AML-193 (cell line): ENCODE measurements around the gene SERAC1.

ENCODE experiments used
- DNase-seq, 2 experiments: peaks; one replicate each; lab custom pipeline; 2025; lab: John Stamatoyannopoulos, UW

Gene SERAC1

DNA sequence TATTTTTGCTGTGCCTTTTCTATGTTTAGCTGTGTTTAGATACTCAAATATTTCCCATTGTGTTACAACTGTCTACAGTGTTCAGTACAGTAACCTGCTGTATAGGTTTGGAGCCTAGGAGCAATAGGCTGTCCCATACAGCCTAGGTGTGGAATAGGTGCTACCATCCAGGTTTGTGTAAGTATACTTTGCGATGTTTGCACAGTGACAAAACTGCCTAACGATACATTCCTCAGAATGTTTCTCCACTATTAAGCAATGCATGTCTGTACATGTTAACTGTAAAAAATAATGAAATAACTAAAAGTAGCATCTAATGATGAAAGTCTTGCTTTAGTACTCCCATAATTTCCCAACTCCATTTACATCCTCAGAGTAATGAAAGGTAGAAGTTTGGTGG is 46.0 kb downstream of the SERAC1 start:
- DNase-seq = no peak

DNA sequence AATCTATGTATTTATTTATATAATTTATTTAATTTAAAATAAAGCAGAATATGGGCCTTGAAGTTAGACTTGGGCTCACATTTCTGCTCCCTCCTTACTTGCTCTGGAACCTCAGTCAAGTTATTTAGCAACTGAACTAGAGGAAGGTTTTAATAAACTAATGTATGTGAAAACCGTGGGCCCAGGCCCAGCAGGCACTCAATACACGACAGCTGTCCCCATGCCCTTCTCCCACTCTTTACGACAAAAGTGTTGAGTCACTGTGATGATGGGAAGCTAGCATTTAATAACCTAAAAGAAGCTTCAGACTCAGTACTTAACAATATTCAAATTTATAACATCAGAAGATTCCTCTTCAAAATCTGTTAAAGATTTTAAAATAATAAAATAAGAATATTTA is 46.7 kb downstream of the SERAC1 start:
- DNase-seq = no peak

DNA sequence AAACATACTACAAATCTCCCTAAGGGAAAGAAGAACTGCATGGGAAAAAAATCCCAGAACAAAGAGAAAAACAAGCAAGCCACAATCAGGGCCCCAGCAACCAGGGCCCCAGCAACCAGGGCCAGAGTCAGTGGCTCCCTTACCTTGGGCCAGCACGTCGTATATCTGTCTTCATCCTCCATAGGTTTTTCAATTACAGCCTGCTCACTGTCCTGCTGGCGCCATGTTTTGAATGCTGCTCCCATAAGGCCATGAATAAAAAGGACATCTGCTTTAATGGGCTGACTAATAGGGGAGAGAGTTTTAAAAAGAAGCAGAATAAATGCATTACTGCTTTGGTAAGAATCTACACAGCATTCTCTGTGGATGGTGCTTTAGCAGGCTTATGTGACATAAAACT is 49.2 kb downstream of the SERAC1 start:
- no peak for DNase-seq

DNA sequence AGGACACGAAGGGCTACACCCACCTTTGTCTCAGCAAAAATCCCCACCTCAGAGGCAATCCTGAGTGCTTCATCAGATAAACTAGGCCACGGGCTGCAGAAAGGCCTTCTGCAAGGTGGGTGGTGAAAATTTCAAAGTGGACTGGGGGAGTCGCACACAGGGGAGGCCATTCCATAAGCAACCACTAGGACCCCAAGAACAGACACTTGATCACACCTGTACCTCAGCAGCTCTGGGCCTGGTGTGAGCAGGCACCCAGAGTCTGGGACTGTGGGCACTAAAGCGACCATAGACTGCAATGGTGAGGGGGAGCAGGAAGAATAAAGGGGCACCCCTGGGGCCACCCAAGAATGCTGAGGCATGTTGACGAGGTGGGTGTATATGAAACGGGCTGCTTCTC is 52.6 kb downstream of the SERAC1 start:
- DNase-seq = no peak

DNA sequence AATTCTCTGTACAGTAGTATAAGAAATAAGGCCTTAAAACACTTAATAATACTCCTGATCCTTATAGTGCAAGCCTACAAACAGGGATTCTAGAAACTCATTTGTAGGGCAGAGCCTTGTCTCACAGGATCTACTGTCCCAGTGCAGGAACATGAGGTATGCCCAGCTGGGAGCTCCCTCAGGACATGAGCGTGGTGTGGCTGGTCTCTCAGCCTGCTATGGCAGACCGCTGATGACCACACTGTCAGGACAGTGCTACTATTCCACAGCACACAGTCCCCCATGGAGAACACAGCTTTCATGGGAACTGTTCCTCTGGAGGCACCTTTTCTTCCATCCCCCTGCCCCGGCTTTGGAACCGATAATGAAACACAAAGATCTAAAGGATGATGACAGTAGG is 53.0 kb downstream of the SERAC1 start:
- DNase-seq = no peak

DNA sequence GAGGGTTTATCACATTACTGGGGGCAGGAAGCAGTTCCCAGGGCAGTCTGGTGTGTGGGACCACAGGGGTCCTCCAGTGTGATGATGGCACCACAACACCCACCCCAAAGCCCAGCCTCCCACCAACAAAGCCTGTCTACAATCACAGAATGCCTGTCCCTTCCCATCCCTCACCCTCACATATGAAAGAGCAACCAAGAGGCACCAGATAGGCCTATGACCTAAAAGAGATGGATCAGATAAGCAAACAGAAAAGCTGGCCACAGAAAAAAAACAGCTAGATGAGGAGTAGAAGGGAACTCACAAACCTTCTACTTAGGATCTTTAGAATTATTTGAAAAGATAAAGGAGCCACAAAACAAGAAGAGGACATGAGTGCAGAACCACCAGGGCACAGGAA is 54.3 kb downstream of the SERAC1 start:
- no peak for DNase-seq

DNA sequence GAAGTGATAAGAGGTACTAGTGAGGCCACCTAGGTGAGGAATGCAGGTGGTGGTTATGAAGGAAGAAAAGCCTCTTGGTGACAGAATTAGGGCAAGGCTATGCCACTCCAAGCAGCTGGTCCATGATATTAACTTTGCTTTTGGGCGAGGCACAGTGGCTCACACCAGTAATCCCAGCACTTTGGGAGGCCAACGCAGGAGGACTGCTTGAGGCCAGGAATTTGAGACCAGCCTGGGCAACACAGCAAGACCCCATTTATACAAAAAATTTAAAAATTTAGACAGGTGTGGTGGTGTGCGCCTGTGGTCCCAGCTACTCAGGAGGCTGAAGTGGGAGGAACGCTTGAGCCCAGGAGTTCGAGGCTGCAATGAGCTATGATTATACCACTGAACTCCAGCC is 56.1 kb downstream of the SERAC1 start:
- no peak for DNase-seq

DNA sequence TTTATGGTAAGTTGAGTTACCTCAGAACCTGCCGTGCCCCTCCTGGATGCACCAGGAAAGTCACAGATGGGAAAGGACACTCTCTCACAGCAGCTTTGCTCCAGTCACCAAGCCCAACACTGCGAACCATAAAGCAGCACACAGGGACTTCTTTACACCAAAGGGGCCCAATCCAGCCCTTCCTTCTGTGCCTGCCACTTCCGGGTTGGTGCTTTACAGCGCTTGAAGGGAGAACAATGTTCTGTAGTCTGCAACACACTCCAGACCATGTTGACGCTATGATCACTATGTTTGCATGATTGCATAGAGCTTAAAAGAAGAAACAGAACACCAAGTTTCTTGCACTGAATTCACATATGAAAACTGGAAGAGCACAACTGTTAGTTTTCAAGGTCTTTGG is 57.1 kb downstream of the SERAC1 start:
- no peak for DNase-seq

DNA sequence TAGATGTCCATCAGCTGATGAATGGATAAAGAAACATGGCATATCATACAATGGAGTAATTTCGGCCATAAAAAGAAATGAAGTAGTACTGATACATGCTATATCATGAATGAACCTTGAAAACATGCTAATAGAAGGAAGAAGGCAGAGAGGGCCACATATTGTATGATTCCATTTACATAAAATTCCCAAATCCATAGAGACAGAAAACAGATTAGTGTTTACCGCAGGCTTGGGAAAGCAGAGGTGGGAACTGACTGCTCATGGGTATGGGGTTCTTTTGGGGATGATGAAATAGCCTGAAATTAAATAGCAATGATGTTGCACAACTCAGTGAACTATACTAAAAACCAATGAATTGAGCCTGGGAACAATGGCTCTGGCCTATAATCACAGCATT is 58.3 kb downstream of the SERAC1 start:
- DNase-seq = peak; percentile 25 to 39

DNA sequence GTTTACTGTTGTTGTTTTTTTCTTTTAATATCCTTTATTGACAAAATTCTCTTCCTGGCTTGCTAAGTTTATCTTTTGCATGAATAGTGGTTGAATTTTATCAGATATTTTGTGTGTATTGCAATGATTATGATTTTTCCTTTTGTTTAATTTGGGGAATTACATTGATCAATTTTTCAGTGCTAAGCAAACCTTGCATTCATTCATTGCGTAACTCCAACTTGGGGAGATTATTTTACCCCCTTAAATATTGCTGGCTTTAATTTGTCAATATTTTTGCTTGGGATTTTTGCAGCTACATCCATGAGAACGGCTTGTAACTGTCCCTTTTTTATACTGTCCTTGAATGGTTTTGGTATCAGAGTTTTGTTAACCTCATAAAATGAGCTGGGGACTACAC is 63.4 kb downstream of the SERAC1 start:
- no peak for DNase-seq

DNA sequence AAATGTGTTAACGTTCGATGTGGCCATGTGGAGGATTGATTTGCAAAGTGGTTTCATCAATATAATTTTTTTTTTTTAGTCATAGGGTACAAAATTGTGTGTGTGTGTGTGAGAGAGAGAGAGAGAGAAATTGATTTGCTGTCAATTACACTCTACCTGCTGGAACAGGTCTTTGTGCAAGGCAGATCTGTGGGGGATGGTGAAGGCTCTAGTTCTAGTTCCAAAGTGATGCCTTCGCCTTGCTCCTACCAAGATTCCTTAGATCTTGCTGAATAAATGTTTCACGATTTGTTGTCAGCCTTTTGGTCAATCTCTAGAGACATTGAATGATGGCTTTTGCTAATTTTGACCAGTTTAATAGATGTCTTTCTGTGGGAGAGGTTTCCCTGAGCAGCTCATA is 64.8 kb downstream of the SERAC1 start:
- DNase-seq = no peak

DNA sequence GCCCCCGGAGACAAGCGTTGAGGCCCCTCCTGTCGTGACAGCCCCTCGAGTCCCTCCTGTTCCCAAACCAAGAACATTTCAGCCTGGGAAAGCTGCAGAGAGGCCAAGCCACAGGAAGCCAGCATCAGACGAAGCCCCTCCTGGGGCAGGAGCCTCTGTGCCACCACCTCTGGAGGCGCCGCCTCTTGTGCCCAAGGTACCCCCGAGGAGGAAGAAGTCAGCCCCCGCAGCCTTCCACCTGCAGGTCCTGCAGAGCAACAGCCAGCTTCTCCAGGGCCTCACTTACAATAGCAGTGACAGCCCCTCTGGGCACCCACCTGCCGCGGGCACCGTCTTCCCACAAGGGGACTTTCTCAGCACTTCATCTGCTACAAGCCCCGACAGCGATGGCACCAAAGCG is 72.4 kb downstream of the SERAC1 start:
- no peak for DNase-seq

DNA sequence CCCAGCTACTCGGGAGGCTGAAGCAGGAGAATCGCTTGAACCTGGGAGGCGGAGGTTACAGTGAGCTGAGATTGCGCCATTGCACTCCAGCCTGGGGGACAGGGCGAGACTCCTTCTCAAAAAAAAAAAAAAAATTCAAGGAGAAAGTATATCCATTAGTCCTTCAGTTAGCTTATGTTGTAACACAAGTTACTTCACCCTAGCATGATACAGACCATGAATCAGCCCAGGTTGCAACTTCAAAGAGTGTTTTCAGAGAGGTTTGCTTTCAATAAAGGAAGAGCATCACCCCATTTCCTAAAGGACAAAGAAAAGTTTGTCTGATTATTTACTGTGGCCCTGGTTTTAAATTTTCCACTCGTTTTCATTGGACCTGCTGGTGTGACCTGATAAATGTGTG is 73.0 kb downstream of the SERAC1 start:
- peak; percentile 20 to 33 for DNase-seq

DNA sequence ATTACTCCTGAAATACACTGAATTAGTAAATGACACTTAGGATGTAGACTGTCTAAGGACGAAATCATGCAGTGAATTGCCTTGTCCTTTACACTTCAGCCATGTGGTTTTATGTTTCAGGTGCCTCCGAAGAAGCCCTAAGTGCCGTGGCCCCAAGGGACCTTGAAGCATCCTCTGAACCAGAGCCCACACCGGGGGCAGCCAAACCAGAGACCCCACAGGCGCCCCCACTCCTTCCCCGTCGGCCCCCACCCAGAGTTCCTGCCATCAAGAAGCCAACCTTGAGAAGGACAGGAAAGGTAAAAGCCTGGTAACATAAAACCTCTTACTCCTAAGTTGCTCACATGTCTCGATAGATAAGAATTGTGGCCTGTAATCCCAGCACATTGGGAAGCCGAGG is 75.3 kb downstream of the SERAC1 start:
- no peak for DNase-seq

DNA sequence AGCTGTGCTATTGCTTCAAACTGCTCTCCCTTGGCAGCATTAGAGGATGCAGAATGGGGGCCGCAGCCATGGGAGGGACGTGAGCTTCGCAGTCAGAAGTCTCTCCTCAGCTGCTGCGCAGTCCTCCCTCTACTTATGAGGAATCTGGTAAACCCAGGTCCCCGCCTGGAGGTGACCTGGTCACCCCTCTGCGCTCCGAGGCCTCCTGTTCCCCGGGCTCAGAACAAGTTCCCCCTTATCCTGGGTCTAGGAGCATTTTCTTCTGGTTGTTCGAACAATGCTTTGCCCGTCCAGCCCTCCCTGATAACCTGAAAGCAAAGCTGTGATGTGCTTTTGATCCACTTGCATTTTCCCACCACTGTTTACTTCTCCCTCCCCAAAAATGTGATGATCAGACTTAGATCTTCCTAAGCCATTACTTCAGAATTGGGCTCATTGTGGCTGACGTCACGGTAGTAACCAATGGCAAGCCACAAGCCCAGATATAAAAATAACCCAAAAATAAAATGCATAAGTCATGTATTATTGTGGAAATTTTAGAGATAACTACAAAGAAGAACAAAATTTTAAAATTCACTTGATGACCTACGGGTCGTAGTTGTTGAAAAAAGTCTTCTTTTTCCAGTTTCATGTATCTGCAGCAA is 80.7 kb downstream of the SERAC1 start:
- no peak for DNase-seq

DNA sequence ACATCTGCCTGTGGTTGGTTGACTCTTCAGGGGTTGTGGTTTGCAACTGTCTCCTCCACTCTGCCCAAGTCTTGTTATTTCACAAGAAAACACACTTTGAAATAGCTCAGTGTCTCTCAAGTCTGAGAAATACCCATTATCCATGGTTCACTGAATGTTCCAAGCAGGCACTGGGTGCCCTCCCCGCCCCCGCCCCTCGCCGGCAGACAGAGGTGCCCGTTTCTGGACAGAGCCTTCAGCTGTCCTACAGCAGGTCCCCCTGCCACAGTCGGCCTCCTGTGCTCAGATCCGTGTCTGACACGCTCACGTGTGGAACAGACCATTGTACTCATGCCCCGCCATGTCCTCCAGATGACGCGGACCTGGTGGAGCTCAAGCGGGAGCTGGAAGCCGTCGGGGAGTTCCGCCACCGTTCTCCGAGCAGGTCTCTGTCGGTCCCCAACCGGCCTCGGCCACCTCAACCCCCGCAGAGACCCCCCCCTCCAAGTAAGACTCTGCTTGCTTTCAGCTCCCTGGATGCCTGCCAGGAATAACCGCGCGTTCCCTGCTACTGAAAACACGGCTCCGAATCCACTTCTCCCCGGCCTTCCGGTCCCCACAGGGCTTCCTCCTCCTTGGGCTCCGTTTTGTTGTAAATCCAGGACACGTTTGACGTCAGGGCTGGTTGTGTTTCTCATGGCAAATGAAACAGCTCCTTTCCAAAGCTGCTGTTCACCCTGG is 81.4 kb downstream of the SERAC1 start:
- DNase-seq = peak; percentile 80 to 90

DNA sequence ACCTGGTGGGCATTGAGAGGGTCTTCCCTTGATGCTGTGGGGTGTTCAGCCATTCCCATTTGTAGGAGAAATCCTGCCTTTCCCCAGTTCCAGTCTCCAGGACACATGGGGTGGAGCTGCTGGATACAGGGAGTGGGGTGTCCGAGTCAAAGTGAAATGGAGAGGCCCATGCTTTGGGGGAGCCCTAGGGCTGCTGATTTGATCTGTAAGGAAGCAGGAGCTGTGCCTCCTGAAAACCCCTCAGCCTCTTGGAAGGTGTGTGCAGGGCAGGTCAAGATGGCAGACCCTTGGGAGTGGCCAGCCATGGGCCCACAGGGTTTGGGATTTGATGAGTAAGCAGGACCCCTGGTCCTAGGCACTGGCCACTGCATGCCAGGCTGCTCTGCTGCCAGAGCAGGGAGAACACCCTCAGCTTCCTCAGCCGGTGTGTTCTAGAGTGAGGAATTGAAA is 82.0 kb downstream of the SERAC1 start:
- no peak for DNase-seq

DNA sequence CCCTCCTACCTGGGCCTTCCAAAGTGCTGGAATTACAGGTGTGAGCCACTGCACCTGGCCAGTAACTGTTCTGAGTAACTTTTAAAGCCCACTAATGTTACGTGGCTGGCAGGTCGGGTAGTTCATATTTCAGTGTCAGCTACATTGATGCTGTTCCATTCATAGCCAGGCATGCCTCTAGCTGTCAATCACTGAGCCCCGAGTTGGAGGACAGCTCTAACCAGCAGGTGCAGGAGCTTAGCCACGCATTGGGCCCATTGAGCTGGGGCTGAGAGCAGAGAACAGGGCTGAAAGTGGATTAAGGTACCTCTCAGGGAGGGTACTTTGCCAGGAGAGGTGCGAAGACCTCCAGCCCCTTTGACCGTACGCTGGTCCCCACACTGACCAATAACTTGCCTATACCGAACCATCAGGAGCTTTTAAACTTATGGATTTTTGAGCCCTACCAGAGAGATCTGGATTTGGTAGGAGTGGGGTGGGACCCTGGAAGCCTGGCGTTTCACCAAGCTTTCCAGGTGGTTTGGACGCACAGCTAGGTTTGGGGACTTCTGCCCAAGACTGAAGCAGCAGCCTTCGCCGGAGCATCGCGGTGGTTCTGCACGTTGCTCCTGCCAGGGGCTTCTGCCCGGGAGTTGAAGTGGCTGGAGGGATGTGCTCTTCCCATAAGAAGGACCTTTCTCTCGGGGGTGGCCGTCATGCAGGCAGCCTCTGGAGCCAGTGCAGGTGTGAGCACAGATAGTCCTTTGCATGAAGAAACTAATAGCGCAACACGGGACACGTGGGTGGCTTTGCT is 82.6 kb downstream of the SERAC1 start:
- no peak for DNase-seq

DNA sequence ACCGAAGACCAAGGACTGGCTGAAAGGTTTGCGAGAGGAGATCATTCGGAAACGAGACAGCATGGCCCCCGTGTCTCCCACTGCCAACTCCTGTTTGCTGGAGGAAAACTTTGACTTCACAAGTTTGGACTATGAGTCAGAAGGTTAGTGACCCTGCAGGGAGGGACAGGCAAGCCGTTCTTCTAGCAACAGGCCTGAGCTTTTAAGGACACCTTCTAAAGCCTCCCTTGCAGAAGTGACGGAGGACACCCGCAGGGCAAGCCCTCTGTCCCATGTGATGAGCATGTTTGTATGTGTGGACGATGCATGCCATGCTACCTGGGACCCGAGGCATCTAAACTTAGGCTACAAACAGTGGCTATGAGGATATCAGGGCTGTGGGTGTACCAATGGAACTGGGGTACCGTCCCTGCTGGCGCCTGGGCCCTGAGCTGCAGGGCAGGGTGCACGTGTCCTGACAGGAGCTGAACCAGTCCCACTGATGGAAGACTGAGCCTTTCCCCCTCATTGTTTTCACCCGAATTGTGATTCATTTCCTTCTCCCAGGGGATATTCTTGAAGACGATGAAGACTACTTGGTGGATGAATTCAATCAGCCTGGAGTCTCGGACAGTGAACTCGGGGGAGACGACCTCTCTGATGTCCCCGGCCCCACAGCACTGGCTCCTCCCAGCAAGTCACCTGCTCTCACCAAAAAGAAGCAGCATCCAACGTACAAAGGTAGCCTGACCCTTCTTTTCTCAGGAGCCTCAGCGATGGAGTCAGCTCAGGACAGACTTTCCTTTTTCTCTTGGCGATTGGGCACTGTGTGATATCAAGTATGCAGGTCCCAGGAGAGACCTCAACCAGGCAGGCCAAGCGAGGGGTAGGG is 84.4 kb downstream of the SERAC1 start:
- DNase-seq = no peak

DNA sequence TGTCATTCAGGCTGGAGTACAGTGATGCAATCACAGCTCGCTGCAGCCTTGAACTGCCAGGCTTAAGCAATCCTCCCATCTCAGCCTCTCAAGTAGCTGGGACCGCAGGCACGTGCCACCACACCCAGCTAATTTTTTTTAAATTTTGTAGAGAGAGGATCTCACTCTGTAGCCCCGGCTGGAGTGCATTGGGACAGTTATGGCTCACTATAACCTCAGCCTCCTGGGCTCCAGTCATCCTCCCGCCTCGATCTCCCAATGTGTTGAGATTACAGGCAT is 86.5 kb downstream of the SERAC1 start:
- DNase-seq = peak; percentile 32 to 57

DNA sequence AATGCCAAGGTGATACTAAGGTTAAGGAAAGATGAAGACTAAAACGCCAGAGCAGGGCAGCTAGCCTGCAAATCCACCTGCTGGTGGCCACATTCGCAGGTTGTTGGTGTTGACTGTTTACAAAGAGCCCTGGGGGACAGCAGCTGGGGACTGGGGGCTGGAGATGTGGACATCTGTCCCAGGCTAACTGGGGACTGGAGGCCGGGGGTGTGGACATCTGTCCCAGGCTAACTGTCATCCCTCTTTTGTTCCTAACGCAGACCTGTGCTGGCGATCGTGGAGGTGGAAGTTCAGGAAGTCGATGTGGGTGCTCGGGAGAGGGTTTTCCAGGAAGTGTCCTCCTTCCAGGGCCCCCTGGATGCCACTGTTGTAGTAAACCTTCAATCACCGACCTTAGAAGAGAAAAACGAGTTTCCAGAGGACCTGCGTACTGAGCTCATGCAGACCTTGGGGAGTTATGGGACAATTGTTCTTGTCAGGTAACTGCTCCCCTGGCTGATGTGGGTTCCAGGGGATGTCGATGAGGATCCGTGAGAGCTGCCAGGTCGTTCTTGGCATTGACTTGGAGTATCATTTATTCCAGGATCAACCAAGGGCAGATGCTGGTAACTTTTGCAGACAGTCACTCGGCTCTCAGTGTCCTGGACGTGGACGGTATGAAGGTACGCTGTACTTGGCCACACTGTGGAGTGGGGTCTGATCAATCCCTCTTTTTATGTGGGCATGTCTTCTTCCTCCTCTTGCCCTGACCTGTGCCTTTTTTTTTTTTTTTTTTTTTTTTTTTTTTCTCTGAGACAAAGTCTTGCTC is 87.0 kb downstream of the SERAC1 start:
- DNase-seq = no peak

DNA sequence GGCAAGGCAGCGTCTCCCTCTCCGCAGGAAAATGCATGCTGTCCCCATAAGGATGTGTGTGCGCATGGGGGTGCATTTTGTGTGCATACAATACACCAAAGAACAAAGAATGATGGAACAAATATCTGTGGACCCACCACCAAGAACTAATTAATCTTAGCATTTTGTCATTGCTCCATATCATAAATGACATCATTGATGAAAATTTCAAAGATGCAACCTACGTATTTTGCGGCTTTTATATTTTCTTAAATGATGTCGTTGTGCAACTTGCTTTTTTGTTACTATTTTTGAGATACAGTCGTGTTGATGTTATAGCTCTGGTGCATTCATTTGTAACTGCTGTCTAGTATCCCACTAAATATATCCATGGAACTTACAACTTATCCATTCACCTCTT is 89.7 kb downstream of the SERAC1 start:
- DNase-seq = no peak
